Fibroblast of skin of right biceps (primary cell): Measurements from ENCODE around the gene FBXO4.

Experiments used
- DNase-seq: peaks from one replicate; pipeline ENCODE4 v3.0.0-alpha.2; 2013

The FBXO4 gene

GRCh38 chr5:41985945-41986695 is 61.0 kb downstream of the FBXO4 start:
- no peak for DNase-seq
